Peyer's patch (tissue), 4 donors: Measurements from ENCODE around the gene CNTN2. TPM values are rescaled to one million over a fixed set of nuclear protein-coding genes. Genes with fewer than 3 reads are reported as not detected.

Source experiments
- DNase-seq, 3 donors: peaks; one replicate each; pipeline ENCODE4 v3.0.0-alpha.2; 2017 to 2019
- H3K27ac ChIP-seq, 4 donors: fragments of 200-600 bp; sonication (generic); one replicate each; pipeline ENCODE4 v1.5.1; 2016 to 2019
- H3K27me3 ChIP-seq, 2 donors: fragments of 200-600 bp; sonication (generic); one replicate each; pipeline ENCODE4 v1.5.1; 2019
- H3K36me3 ChIP-seq, 3 donors: fragments of 200-600 bp; sonication (generic); one replicate each; pipeline ENCODE4 v1.5.1; 2016 to 2019
- H3K4me1 ChIP-seq, 4 donors: fragments of 200-600 bp; sonication (generic); one replicate each; pipeline ENCODE4 v1.5.1; 2016 to 2019
- H3K4me3 ChIP-seq, 4 donors: fragments of 200-600 bp; sonication (generic); 1 replicate in 3 of 4; 2 replicates in 1 of 4; pipeline ENCODE4 v1.5.1; 2016 to 2019; ENCODE audit warnings: mild to moderate bottlenecking in 1 of 4
- H3K9me3 ChIP-seq, 4 donors: fragments of 200-600 bp; sonication (generic); one replicate each; pipeline ENCODE4 v1.5.1; 2016 to 2019; ENCODE audit warnings: mild to moderate bottlenecking in 1 of 4
- CTCF ChIP-seq, 6 experiments: fragments of 450-650 bp in 4 of 6; fragments of 200-600 bp in 2 of 6; sonication (generic) in 1 of 6; IDR thresholded peaks; one replicate each; pipeline ENCODE4 v1.5.1; 2017 to 2019; ENCODE audit warnings: antibody characterized with exemption in 6 of 6, mild to moderate bottlenecking in 3 of 6, moderate library complexity in 1 of 6
- POLR2A ChIP-seq, 2 donors: fragments of 450-650 bp; IDR thresholded peaks; one replicate each; pipeline ENCODE4 v1.5.1; 2017; ENCODE audit warnings: antibody characterized with exemption in 2 of 2, mild to moderate bottlenecking in 2 of 2, moderate library complexity in 2 of 2
- total RNA-seq, 4 donors: library from RNA; depleted of rRNA; stranded (reverse); fragments of >200 nt; gene quantifications; one replicate each; pipeline ENCODE4 v1.1.0, GENCODE V29; 2016

Gene CNTN2
- total RNA-seq, 4 donors from 2014 or later: 0.18 to 2.8 TPM; not detected in 2

- Histone ChIP-seq H3K36me3 (no peaks in the 10 kb centered on the region), H3K9me3 (no peaks in the 10 kb centered on the region), H3K27me3 (no peaks in the 10 kb centered on the region), H3K4me1 (no peaks in the 10 kb centered on the region), H3K27ac (no peak overlapping the region), H3K4me3 (no peak overlapping the region)
- TF ChIP-seq CTCF (IDR thresholded peaks at IDR 0.05): no peak
- no peak for TF ChIP-seq POLR2A (IDR thresholded peaks at IDR 0.05)
- no peak for DNase-seq
Observed at GRCh38 chr1:205001162-205001561, 41.9 kb upstream of the CNTN2 start.

GRCh38 chr1:205002705-205003104, 40.3 kb upstream of the CNTN2 start:
- H3K4me1 ChIP-seq: no peaks in the 10 kb centered on the region
- H3K27ac ChIP-seq: no peak overlapping the region
- no peaks in the 10 kb centered on the region for H3K9me3 ChIP-seq
- no peaks in the 10 kb centered on the region for H3K36me3 ChIP-seq
- no peak for DNase-seq
- TF ChIP-seq CTCF (IDR thresholded peaks at IDR 0.05) (no peak), POLR2A (IDR thresholded peaks at IDR 0.05) (no peak)
- H3K4me3 ChIP-seq: no peak overlapping the region
- no peaks in the 10 kb centered on the region for H3K27me3 ChIP-seq

GRCh38 chr1:205003358-205004131, 39.5 kb upstream of the CNTN2 start:
- no peaks in the 10 kb centered on the region for H3K27me3 ChIP-seq
- no peaks in the 10 kb centered on the region for H3K9me3 ChIP-seq
- DNase-seq: no peak
- H3K4me1 ChIP-seq: no peaks in the 10 kb centered on the region
- no peak overlapping the region for H3K4me3 ChIP-seq
- no peaks in the 10 kb centered on the region for H3K36me3 ChIP-seq
- H3K27ac ChIP-seq: no peak overlapping the region
- TF ChIP-seq CTCF (IDR thresholded peaks at IDR 0.05) (no peak), POLR2A (IDR thresholded peaks at IDR 0.05) (no peak)

- Histone ChIP-seq H3K36me3 (no peaks in the 10 kb centered on the region), H3K27ac (no peak overlapping the region), H3K27me3 (no peaks in the 10 kb centered on the region), H3K4me1 (no peaks in the 10 kb centered on the region), H3K4me3 (no peak overlapping the region), H3K9me3 (no peaks in the 10 kb centered on the region)
- TF ChIP-seq POLR2A (IDR thresholded peaks at IDR 0.05) (no peak), CTCF (IDR thresholded peaks at IDR 0.05) (no peak)
- no peak for DNase-seq
Observed at GRCh38 chr1:205004351-205004750, 38.7 kb upstream of the CNTN2 start.

GRCh38 chr1:205008896-205009295, 34.1 kb upstream of the CNTN2 start:
- Histone ChIP-seq H3K4me1 (no peaks in the 10 kb centered on the region), H3K27me3 (no peaks in the 10 kb centered on the region), H3K4me3 (no peak overlapping the region), H3K9me3 (no peaks in the 10 kb centered on the region), H3K36me3 (no peaks in the 10 kb centered on the region), H3K27ac (no peak overlapping the region)
- DNase-seq: no peak
- TF ChIP-seq CTCF (IDR thresholded peaks at IDR 0.05): no peak
- TF ChIP-seq POLR2A (IDR thresholded peaks at IDR 0.05): no peak
